Adrenal gland (tissue), 5 donors: Measurements from ENCODE around the gene MTHFS.

ENCODE experiments used
- CTCF ChIP-seq, 6 experiments: fragments of 450-650 bp in 4 of 6; fragments of 200-600 bp in 2 of 6; sonication (generic) in 1 of 6; IDR thresholded peaks; 1 replicate in 5 of 6; 2 replicates in 1 of 6; pipeline versions ENCODE4 v1.5.1 to v1.8.0; 2016 to 2021; ENCODE audit warnings: antibody characterized with exemption in 6 of 6, mild to moderate bottlenecking in 2 of 6, moderate library complexity in 1 of 6
- POLR2A ChIP-seq, 2 donors: fragments of 450-650 bp; IDR thresholded peaks; one replicate each; pipeline ENCODE4 v1.6.1; 2017; ENCODE audit warnings: antibody characterized with exemption in 2 of 2, mild to moderate bottlenecking in 2 of 2, moderate library complexity in 1 of 2
- donor health status: DM: no; HTN: no; CAD: no.

GRCh38 chr15:79874242-79874641 lies 22.6 kb downstream of the MTHFS start:
- no peak for TF ChIP-seq POLR2A (IDR thresholded peaks at IDR 0.05)
- no peak for TF ChIP-seq CTCF (IDR thresholded peaks at IDR 0.05)
